Measurements from ENCODE around the gene APOL2.

GRCh38 chr22:36204632-36205015, 34.7 kb downstream of the APOL2 start:
- TF ChIP-seq CTCF (IDR thresholded peaks at IDR 0.05; ENCODE audit: insufficient read depth, low read depth, low read length) (no peak), EZH2 (IDR thresholded peaks at IDR 0.05; ENCODE audit: insufficient read depth, low read length) (no peak)

Measured in astrocyte (in vitro differentiated cells and primary cell).